A549 (cell line): Measurements from ENCODE around the gene UVSSA. TPM values are rescaled to one million over a fixed set of nuclear protein-coding genes. Genes with fewer than 3 reads are reported as not detected.

Source experiments
- ATAC-seq, 2 experiments: fragments of 200-7000 bp in 1 of 2; fragments of >200 bp in 1 of 2; cut with Nextera tagmentation in 1 of 2; cut with Tn5 transposase in 1 of 2; 3 replicates each; pipeline versions ENCODE4 v1.8.0 to v1.9.1; 2018 to 2020; ENCODE audit warnings: mild to moderate bottlenecking in 1 of 2, moderate library complexity in 1 of 2
- CTCF ChIA-PET: fragments of 300-600 bp; sonication (Branson Sonifier 250); formaldehyde crosslinking; extraction: SDS; loops from one replicate; lab custom pipeline; 2021; ENCODE audit warnings: antibody characterized with exemption, inconsistent platforms; lab: Yijun Ruan, JAX
- POLR2A ChIA-PET: fragments of 350-600 bp; formaldehyde crosslinking; extraction: SDS; loops from one replicate; lab custom pipeline; 2021; ENCODE audit warnings: antibody characterized with exemption, inconsistent platforms; lab: Yijun Ruan, JAX
- DNase-seq, 2 experiments: peaks; one replicate each; pipeline versions ENCODE4 v3.0.0 to v3.0.0-alpha.2; 2011 to 2016; ENCODE audit warnings: low read depth in 1 of 2, low spot score in 1 of 2
- FAIRE-seq: peaks from 2 replicates; lab custom pipeline; 2011; peaks lifted over from hg19 to GRCh38; lab: Jason Lieb, UNC
- H3K27ac ChIP-seq, 2 experiments: fragments of >200 bp; sonication (Bioruptor Twin); formaldehyde crosslinking; 3 replicates each; pipeline ENCODE4 v1.5.1; 2016 to 2017
- H3K4me1 ChIP-seq: fragments of >200 bp; sonication (Bioruptor Twin); formaldehyde crosslinking; 3 replicates; pipeline ENCODE4 v1.6.1; 2016
- H3K4me2 ChIP-seq: fragments of >200 bp; sonication (Bioruptor Twin); formaldehyde crosslinking; 3 replicates; pipeline ENCODE4 v1.6.1; 2016
- H3K4me3 ChIP-seq: fragments of >200 bp; sonication (Bioruptor Twin); formaldehyde crosslinking; 3 replicates; pipeline ENCODE4 v1.5.1; 2016
- H3K9me3 ChIP-seq: fragments of >200 bp; sonication (Bioruptor Twin); formaldehyde crosslinking; 3 replicates; pipeline ENCODE4 v1.6.1; 2016
- BCL3 ChIP-seq: fragments of >200 bp; sonication (Bioruptor Twin); formaldehyde crosslinking; IDR thresholded peaks from 3 replicates; pipeline ENCODE4 v1.6.1; 2016
- CHD4 ChIP-seq: fragments of 200-600 bp; sonication (generic); IDR thresholded peaks from 2 replicates; pipeline ENCODE4 v1.6.1; 2016; ENCODE audit warnings: antibody characterized with exemption, mild to moderate bottlenecking, borderline replicate concordance
- E2F6 ChIP-seq: IDR thresholded peaks from 2 replicates; pipeline ENCODE4 v1.6.1; 2012; ENCODE audit warnings: low read depth, borderline replicate concordance
- ELK1 ChIP-seq: fragments of 150-350 bp; IDR thresholded peaks from 2 replicates; pipeline ENCODE4 v1.6.1; 2014; ENCODE audit warnings: low read depth, mild to moderate bottlenecking, low read length
- EP300 ChIP-seq, 2 experiments: fragments of >200 bp; sonication (Bioruptor Twin); formaldehyde crosslinking; IDR thresholded peaks; 2 replicates in 1 of 2; 3 replicates in 1 of 2; pipeline ENCODE4 v1.6.1; 2016 to 2017
- HDAC2 ChIP-seq: fragments of 200-600 bp; sonication (generic); IDR thresholded peaks from 2 replicates; pipeline ENCODE4 v1.6.1; 2016
- HOXA7 ChIP-seq: fragments of 250-450 bp; sonication (Bioruptor Pico); IDR thresholded peaks from 2 replicates; pipeline ENCODE4 v1.5.0; 2020; ENCODE audit warnings: mild to moderate bottlenecking, moderate library complexity
- JUNB ChIP-seq: fragments of >200 bp; sonication (Bioruptor Twin); formaldehyde crosslinking; IDR thresholded peaks from 2 replicates; pipeline ENCODE4 v1.6.1; 2016
- KDM1A ChIP-seq: fragments of 200-600 bp; sonication (generic); IDR thresholded peaks from 2 replicates; pipeline ENCODE4 v1.6.1; 2016; ENCODE audit warnings: low read depth, mild to moderate bottlenecking
- MAFK ChIP-seq: fragments of 450-650 bp; IDR thresholded peaks from 2 replicates; pipeline ENCODE4 v1.6.1; 2014; ENCODE audit not compliant: partially characterized antibody
- POLR2AphosphoS2 ChIP-seq: conservative IDR thresholded peaks from 2 replicates; pipeline ENCODE4 v1.6.1; 2012; ENCODE audit warnings: low read length, improper control_type of control experiment, inconsistent platforms
- RAD21 ChIP-seq, 2 experiments: fragments of >200 bp in 1 of 2; sonication (Bioruptor Twin) in 1 of 2; formaldehyde crosslinking in 1 of 2; IDR thresholded peaks in 1 of 2; conservative IDR thresholded peaks in 1 of 2; 2 replicates in 1 of 2; 3 replicates in 1 of 2; pipeline ENCODE4 v1.6.1; 2012 to 2018; ENCODE audit warnings: inconsistent platforms in 1 of 2
- RARB ChIP-seq: fragments of 250-450 bp; sonication (Bioruptor Pico); IDR thresholded peaks from 2 replicates; pipeline ENCODE4 v1.8.0; 2021; ENCODE audit warnings: mild to moderate bottlenecking, moderate library complexity
- REST ChIP-seq: fragments of 200-600 bp; sonication (generic); IDR thresholded peaks from 2 replicates; pipeline ENCODE4 v1.6.1; 2016; ENCODE audit warnings: antibody characterized with exemption, mild to moderate bottlenecking, moderate library complexity
- RNF2 ChIP-seq: fragments of 200-600 bp; sonication (generic); IDR thresholded peaks from 2 replicates; pipeline ENCODE4 v1.6.1; 2016; ENCODE audit warnings: low read depth, mild to moderate bottlenecking, antibody characterized with exemption, moderate library complexity, borderline replicate concordance
- WGBS: methylation state at CpG from one replicate; pipeline ENCODE4 v1.1.6; 2017; ENCODE audit errors: missing lambda C conversion rate; 5-methylcytosine and 5-hydroxymethylcytosine counted together
- polyA plus RNA-seq, 4 experiments: library from polyadenylated mRNA; depleted of rRNA in 3 of 4; stranded (reverse); fragments of >200 nt; fragmentation: RNase III in 1 of 4; extraction: RNeasy Plus Mini Kit Qiagen cat#74134 plus additional on column Dnase treatment in 1 of 4; gene quantifications; 2 replicates in 3 of 4; 3 replicates in 1 of 4; pipeline ENCODE4 v1.2.3, GENCODE V29; 2011 to 2017
- TF ChIP-seq, protein P1 (sequence below): fragments of >200 bp; sonication (Bioruptor Twin); formaldehyde crosslinking; IDR thresholded peaks from 3 replicates; pipeline ENCODE4 v1.5.1; 2016

The UVSSA gene
- polyA plus RNA-seq, 2 of the 4 experiments (the other 2 are of a cell fraction): 4.5 to 6.9 TPM

DNA sequence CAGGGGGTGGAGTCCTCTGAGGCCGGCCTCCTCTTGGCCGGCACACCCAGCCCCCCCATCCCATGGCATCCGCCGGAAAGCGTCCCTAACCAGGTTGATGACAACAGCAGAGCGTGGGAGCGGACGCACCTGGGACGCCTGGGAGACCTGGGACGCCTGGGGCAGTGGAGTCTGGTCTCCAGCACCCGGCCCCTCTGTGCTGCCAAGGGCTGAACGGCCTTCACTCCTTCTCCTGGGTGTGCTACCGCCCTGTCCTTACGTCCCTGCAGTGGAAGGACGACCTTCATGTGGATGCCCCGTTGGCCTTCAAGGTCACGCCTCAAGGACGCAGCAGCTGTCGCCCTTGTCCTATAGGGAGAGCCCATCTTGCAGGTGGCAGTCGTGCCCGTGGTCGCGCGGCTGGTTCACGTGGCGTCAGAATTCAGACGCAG, 32.4 kb downstream of the UVSSA start:
- ChIA-PET CTCF (no interaction called here), POLR2A (no interaction called here)
- no peak overlapping the region for H3K4me3 ChIP-seq
- H3K27ac ChIP-seq: no peak overlapping the region
- TF ChIP-seq BCL3: no peak
- no peak for TF ChIP-seq KDM1A
- no peak for TF ChIP-seq JUNB
- no peak for TF ChIP-seq POLR2AphosphoS2
- TF ChIP-seq RARB: no peak
- no peak for TF ChIP-seq MAFK
- TF ChIP-seq CHD4: no peak
- TF ChIP-seq, protein P1, sequence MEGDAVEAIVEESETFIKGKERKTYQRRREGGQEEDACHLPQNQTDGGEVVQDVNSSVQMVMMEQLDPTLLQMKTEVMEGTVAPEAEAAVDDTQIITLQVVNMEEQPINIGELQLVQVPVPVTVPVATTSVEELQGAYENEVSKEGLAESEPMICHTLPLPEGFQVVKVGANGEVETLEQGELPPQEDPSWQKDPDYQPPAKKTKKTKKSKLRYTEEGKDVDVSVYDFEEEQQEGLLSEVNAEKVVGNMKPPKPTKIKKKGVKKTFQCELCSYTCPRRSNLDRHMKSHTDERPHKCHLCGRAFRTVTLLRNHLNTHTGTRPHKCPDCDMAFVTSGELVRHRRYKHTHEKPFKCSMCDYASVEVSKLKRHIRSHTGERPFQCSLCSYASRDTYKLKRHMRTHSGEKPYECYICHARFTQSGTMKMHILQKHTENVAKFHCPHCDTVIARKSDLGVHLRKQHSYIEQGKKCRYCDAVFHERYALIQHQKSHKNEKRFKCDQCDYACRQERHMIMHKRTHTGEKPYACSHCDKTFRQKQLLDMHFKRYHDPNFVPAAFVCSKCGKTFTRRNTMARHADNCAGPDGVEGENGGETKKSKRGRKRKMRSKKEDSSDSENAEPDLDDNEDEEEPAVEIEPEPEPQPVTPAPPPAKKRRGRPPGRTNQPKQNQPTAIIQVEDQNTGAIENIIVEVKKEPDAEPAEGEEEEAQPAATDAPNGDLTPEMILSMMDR: no peak
- no peak for TF ChIP-seq ELK1
- no peak for TF ChIP-seq HOXA7 (CRISPR knock-in tag)
- TF ChIP-seq REST: no peak
- no peak for TF ChIP-seq EP300 (IDR thresholded peaks at IDR 0.05)
- no peak for TF ChIP-seq RNF2
- no peak for TF ChIP-seq RAD21 (conservative IDR thresholded peaks at IDR 0.05 in 1 of 2, IDR thresholded peaks at IDR 0.05 in 1 of 2)
- TF ChIP-seq E2F6: no peak
- no peaks in the 10 kb centered on the region for H3K9me3 ChIP-seq
- DNase-seq (no peak), ATAC-seq (no peak), FAIRE-seq (no peak)
- no peaks in the 10 kb centered on the region for H3K4me1 ChIP-seq
- 84% methylated on average over 9 of the region's 27 CpGs for WGBS
- no peak overlapping the region for H3K4me2 ChIP-seq

GRCh38 chr4:1379801-1380331, 32.9 kb downstream of the UVSSA start:
- FAIRE-seq (no peak), DNase-seq (no peak), ATAC-seq (no peak)
- POLR2A ChIA-PET: no interaction called here
- WGBS: no CpG with 5 or more reads among the region's 31 CpGs
- TF ChIP-seq HDAC2: no peak
- CTCF ChIA-PET: no interaction called here
- Histone ChIP-seq H3K4me1 (no peaks in the 10 kb centered on the region), H3K4me2 (no peak overlapping the region), H3K4me3 (no peak overlapping the region), H3K9me3 (no peaks in the 10 kb centered on the region), H3K27ac (no peak overlapping the region)
